ENCODE data around the gene KCNH6.
A peak's percentile ranks its signal among the peaks of the same experiment; 100 is the strongest.

The KCNH6 gene

GRCh38 chr17:63534816-63535455 lies 11.8 kb downstream of the KCNH6 start:
- DNase-seq, result no peak

- DNase-seq, result no peak
Measured at GRCh38 chr17:63535640-63536039, 12.5 kb downstream of the KCNH6 start.

- no peak for DNase-seq
Measured at GRCh38 chr17:63537001-63537400, 13.8 kb downstream of the KCNH6 start.

GRCh38 chr17:63537991-63538692 lies 15.0 kb downstream of the KCNH6 start:
- DNase-seq, result peak; percentile 39

GRCh38 chr17:63538693-63539595 lies 15.8 kb downstream of the KCNH6 start:
- no peak for DNase-seq

- DNase-seq, result no peak
Measured at GRCh38 chr17:63540590-63540989, 17.4 kb downstream of the KCNH6 start.

GRCh38 chr17:63542218-63542545 lies 19.0 kb downstream of the KCNH6 start:
- no peak for DNase-seq

GRCh38 chr17:63542942-63543821 lies 20.0 kb downstream of the KCNH6 start:
- DNase-seq, result no peak

- no peak for DNase-seq
Measured at GRCh38 chr17:63543822-63544420, 20.8 kb downstream of the KCNH6 start.

- DNase-seq, result no peak
Measured at GRCh38 chr17:63544467-63545301, 21.5 kb downstream of the KCNH6 start.

- no peak for DNase-seq
Measured at GRCh38 chr17:63546308-63547082, 23.3 kb downstream of the KCNH6 start.

GRCh38 chr17:63547083-63547523 lies 23.9 kb downstream of the KCNH6 start:
- no peak for DNase-seq

- no peak for DNase-seq
Measured at GRCh38 chr17:63549289-63549945, 26.3 kb downstream of the KCNH6 start.

GRCh38 chr17:63549946-63550816 lies 27.0 kb downstream of the KCNH6 start, which contains the start of gene DCAF7:
TSS of gene DCAF7 (plus strand) at chr17:63550477. CDS start at chr17:63550678, 201 bp downstream.
- peak; percentile 99 for DNase-seq

- peak; percentile 53 for DNase-seq
Measured at GRCh38 chr17:63550817-63551639, 27.9 kb downstream of the KCNH6 start.

- DNase-seq, result no peak
Measured at GRCh38 chr17:63552211-63552610, 29.1 kb downstream of the KCNH6 start.

GRCh38 chr17:63555500-63556156 lies 32.5 kb downstream of the KCNH6 start:
- no peak for DNase-seq
